SK-N-SH treated with all-trans-retinoic acid at 6 μM for 48 hours (cell line): ENCODE measurements around the gene ALDOA.

Experiments used
- ATAC-seq: fragments of 200-7000 bp; cut with Tn5 transposase; 3 replicates; pipeline ENCODE4 v1.9.1; 2020; ENCODE audit warnings: mild to moderate bottlenecking, moderate library complexity
- ARNTL ChIP-seq: fragments of 450-650 bp; formaldehyde crosslinking; IDR thresholded peaks from 2 replicates; pipeline ENCODE4 v1.5.0; 2020; ENCODE audit warnings: low read depth, mild to moderate bottlenecking, moderate library complexity, borderline replicate concordance
- BACH2 ChIP-seq: fragments of 250-450 bp; sonication (Bioruptor Pico); IDR thresholded peaks from 2 replicates; pipeline ENCODE4 v1.9.0; 2021; ENCODE audit warnings: mild to moderate bottlenecking, borderline replicate concordance
- CREB5 ChIP-seq: fragments of 250-450 bp; sonication (Bioruptor Pico); IDR thresholded peaks from 2 replicates; pipeline ENCODE4 v1.5.1; 2020; ENCODE audit warnings: low read depth, mild to moderate bottlenecking, moderate library complexity
- CSDC2 ChIP-seq: fragments of 250-450 bp; sonication (Bioruptor Pico); IDR thresholded peaks from 2 replicates; pipeline ENCODE4 v1.5.0; 2020; ENCODE audit warnings: mild to moderate bottlenecking, moderate library complexity
- CSRNP3 ChIP-seq: fragments of 250-450 bp; sonication (Bioruptor Pico); IDR thresholded peaks from 2 replicates; pipeline ENCODE4 v1.5.1; 2021; ENCODE audit warnings: mild to moderate bottlenecking, moderate library complexity
- ESRRG ChIP-seq: fragments of 250-450 bp; sonication (Bioruptor Pico); IDR thresholded peaks from 2 replicates; pipeline ENCODE4 v1.6.1; 2021; ENCODE audit warnings: mild to moderate bottlenecking
- GLIS3 ChIP-seq: fragments of 250-450 bp; sonication (Bioruptor Pico); IDR thresholded peaks from 2 replicates; pipeline ENCODE4 v1.5.0; 2020; ENCODE audit warnings: mild to moderate bottlenecking, moderate library complexity
- ISL1 ChIP-seq: fragments of 250-450 bp; sonication (Bioruptor Pico); IDR thresholded peaks from 2 replicates; pipeline ENCODE4 v2.1.2; 2022; ENCODE audit warnings: mild to moderate bottlenecking, moderate library complexity
- OSR1 ChIP-seq: fragments of 250-450 bp; sonication (Bioruptor Pico); IDR thresholded peaks from 2 replicates; pipeline ENCODE4 v1.8.0; 2022; ENCODE audit warnings: moderate library complexity, mild to moderate bottlenecking, inconsistent platforms
- PATZ1 ChIP-seq: fragments of 250-450 bp; sonication (Bioruptor Pico); IDR thresholded peaks from 2 replicates; pipeline ENCODE4 v1.8.0; 2020; ENCODE audit warnings: mild to moderate bottlenecking, moderate library complexity, borderline replicate concordance
- POU6F1 ChIP-seq: fragments of 250-450 bp; sonication (Bioruptor Pico); IDR thresholded peaks from 2 replicates; pipeline ENCODE4 v1.8.0; 2021; ENCODE audit warnings: low read depth, mild to moderate bottlenecking, moderate library complexity, borderline replicate concordance
- PPARA ChIP-seq: fragments of 250-450 bp; sonication (Bioruptor Pico); IDR thresholded peaks from 2 replicates; pipeline ENCODE4 v1.5.0; 2020; ENCODE audit warnings: mild to moderate bottlenecking, borderline replicate concordance
- RARB ChIP-seq: fragments of 250-450 bp; sonication (Bioruptor Pico); IDR thresholded peaks from 2 replicates; pipeline ENCODE4 v1.8.0; 2021; ENCODE audit warnings: mild to moderate bottlenecking, moderate library complexity
- SNAI2 ChIP-seq: fragments of 250-450 bp; sonication (Bioruptor Pico); IDR thresholded peaks from 2 replicates; pipeline ENCODE4 v1.5.0; 2020; ENCODE audit warnings: mild to moderate bottlenecking, moderate library complexity
- TCF4 ChIP-seq: fragments of 250-450 bp; sonication (Bioruptor Pico); IDR thresholded peaks from 2 replicates; pipeline ENCODE4 v1.8.0; 2021; ENCODE audit warnings: mild to moderate bottlenecking, moderate library complexity, borderline replicate concordance
- TOX ChIP-seq: fragments of 250-450 bp; sonication (Bioruptor Pico); IDR thresholded peaks from 2 replicates; pipeline ENCODE4 v1.8.0; 2021; ENCODE audit warnings: mild to moderate bottlenecking, moderate library complexity, borderline replicate concordance
- TSHZ2 ChIP-seq: fragments of 250-450 bp; sonication (Bioruptor Pico); IDR thresholded peaks from 2 replicates; pipeline ENCODE4 v1.5.0; 2020; ENCODE audit warnings: mild to moderate bottlenecking, moderate library complexity
- ZC3H10 ChIP-seq: fragments of 250-450 bp; sonication (Bioruptor Pico); IDR thresholded peaks from 2 replicates; pipeline ENCODE4 v1.5.1; 2021; ENCODE audit warnings: mild to moderate bottlenecking, moderate library complexity
- ZFP3 ChIP-seq: fragments of 250-450 bp; sonication (Bioruptor Pico); IDR thresholded peaks from 2 replicates; pipeline ENCODE4 v1.5.0; 2020; ENCODE audit warnings: mild to moderate bottlenecking, moderate library complexity
- ZFP30 ChIP-seq: fragments of 450-650 bp; formaldehyde crosslinking; IDR thresholded peaks from 2 replicates; pipeline ENCODE4 v1.5.0; 2022; ENCODE audit warnings: mild to moderate bottlenecking, moderate library complexity
- ZNF565 ChIP-seq: fragments of 450-650 bp; formaldehyde crosslinking; conservative IDR thresholded peaks from 2 replicates; pipeline ENCODE4 v1.5.0; 2020; ENCODE audit warnings: low read depth, mild to moderate bottlenecking, moderate library complexity
- ZNF70 ChIP-seq: fragments of 450-650 bp; formaldehyde crosslinking; IDR thresholded peaks from 2 replicates; pipeline ENCODE4 v1.5.0; 2020; ENCODE audit warnings: mild to moderate bottlenecking, moderate library complexity

The ALDOA gene

GRCh38 chr16:30077656-30078055, 12.1 kb downstream of the ALDOA start:
- ATAC-seq = no peak
- TF ChIP-seq TOX (CRISPR knock-in tag) = no peak
- no peak for TF ChIP-seq SNAI2 (CRISPR knock-in tag)
- no peak for TF ChIP-seq OSR1
- no peak for TF ChIP-seq PPARA (CRISPR knock-in tag)
- no peak for TF ChIP-seq POU6F1 (CRISPR knock-in tag)
- no peak for TF ChIP-seq ISL1 (CRISPR knock-in tag)
- TF ChIP-seq CREB5 = no peak
- no peak for TF ChIP-seq PATZ1 (CRISPR knock-in tag)
- no peak for TF ChIP-seq ARNTL (CRISPR knock-in tag)
- TF ChIP-seq RARB (CRISPR knock-in tag) = no peak
- TF ChIP-seq CSDC2 (CRISPR knock-in tag) = no peak
- TF ChIP-seq ESRRG (CRISPR knock-in tag) = no peak
- TF ChIP-seq ZFP3 (CRISPR knock-in tag) = no peak
- no peak for TF ChIP-seq TCF4 (CRISPR knock-in tag)
- TF ChIP-seq TSHZ2 (CRISPR knock-in tag) = no peak
- no peak for TF ChIP-seq ZFP30
- no peak for TF ChIP-seq CSRNP3 (CRISPR knock-in tag)
- no peak for TF ChIP-seq ZNF70 (CRISPR knock-in tag)

- ATAC-seq = no peak
- TF ChIP-seq CREB5 = no peak
- no peak for TF ChIP-seq CSDC2 (CRISPR knock-in tag)
- TF ChIP-seq GLIS3 (CRISPR knock-in tag) = no peak
- TF ChIP-seq ESRRG (CRISPR knock-in tag) = no peak
- TF ChIP-seq CSRNP3 (CRISPR knock-in tag) = no peak
- no peak for TF ChIP-seq ISL1 (CRISPR knock-in tag)
- no peak for TF ChIP-seq ZNF565 (CRISPR knock-in tag)
- TF ChIP-seq ZNF70 (CRISPR knock-in tag) = no peak
- no peak for TF ChIP-seq TOX (CRISPR knock-in tag)
- no peak for TF ChIP-seq ZFP3 (CRISPR knock-in tag)
- no peak for TF ChIP-seq PATZ1 (CRISPR knock-in tag)
- no peak for TF ChIP-seq TSHZ2 (CRISPR knock-in tag)
- no peak for TF ChIP-seq ZC3H10
- TF ChIP-seq BACH2 (CRISPR knock-in tag) = no peak
- TF ChIP-seq OSR1 = no peak
- TF ChIP-seq ARNTL (CRISPR knock-in tag) = no peak
- no peak for TF ChIP-seq TCF4 (CRISPR knock-in tag)
Measured at GRCh38 chr16:30078744-30079143, 13.2 kb downstream of the ALDOA start.
